Tibial nerve (tissue), 3 donors: ENCODE data around the gene SLC46A1.

Experiments used
- POLR2A ChIP-seq, 2 donors: fragments of 450-650 bp; IDR thresholded peaks; one replicate each; pipeline ENCODE4 v1.6.1; 2017; ENCODE audit warnings: antibody characterized with exemption in 2 of 2, mild to moderate bottlenecking in 2 of 2, moderate library complexity in 2 of 2
- TF ChIP-seq, protein P1 (sequence below), 5 experiments: fragments of 200-600 bp in 3 of 5; fragments of 450-650 bp in 2 of 5; sonication (generic) in 3 of 5; IDR thresholded peaks; one replicate each; pipeline ENCODE4 v1.5.1; 2016 to 2019; ENCODE audit warnings: antibody characterized with exemption in 5 of 5, mild to moderate bottlenecking in 3 of 5, moderate library complexity in 2 of 5

DNA sequence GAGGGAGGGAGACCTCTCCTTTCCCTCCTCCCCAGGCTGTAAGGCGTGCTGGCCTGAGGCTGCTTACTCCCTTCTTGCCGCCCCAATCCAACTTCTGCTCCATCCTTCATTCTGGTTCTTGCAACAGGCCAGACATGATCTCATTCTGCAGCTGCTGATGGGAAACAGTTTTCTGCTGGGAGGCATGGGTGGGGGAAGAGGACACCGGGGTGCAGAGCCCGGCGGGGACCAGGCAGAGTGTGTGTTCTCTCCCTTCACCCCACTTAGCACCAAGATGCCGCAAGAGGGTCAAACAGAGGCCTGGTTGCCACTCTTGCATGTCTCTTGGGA, 33.1 kb downstream of the SLC46A1 start:
- no peak for TF ChIP-seq POLR2A (IDR thresholded peaks at IDR 0.05)
- TF ChIP-seq, protein P1, sequence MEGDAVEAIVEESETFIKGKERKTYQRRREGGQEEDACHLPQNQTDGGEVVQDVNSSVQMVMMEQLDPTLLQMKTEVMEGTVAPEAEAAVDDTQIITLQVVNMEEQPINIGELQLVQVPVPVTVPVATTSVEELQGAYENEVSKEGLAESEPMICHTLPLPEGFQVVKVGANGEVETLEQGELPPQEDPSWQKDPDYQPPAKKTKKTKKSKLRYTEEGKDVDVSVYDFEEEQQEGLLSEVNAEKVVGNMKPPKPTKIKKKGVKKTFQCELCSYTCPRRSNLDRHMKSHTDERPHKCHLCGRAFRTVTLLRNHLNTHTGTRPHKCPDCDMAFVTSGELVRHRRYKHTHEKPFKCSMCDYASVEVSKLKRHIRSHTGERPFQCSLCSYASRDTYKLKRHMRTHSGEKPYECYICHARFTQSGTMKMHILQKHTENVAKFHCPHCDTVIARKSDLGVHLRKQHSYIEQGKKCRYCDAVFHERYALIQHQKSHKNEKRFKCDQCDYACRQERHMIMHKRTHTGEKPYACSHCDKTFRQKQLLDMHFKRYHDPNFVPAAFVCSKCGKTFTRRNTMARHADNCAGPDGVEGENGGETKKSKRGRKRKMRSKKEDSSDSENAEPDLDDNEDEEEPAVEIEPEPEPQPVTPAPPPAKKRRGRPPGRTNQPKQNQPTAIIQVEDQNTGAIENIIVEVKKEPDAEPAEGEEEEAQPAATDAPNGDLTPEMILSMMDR (IDR thresholded peaks at IDR 0.05) = no peak
